Measurements from ENCODE around the gene ADAMTS17.

DNA sequence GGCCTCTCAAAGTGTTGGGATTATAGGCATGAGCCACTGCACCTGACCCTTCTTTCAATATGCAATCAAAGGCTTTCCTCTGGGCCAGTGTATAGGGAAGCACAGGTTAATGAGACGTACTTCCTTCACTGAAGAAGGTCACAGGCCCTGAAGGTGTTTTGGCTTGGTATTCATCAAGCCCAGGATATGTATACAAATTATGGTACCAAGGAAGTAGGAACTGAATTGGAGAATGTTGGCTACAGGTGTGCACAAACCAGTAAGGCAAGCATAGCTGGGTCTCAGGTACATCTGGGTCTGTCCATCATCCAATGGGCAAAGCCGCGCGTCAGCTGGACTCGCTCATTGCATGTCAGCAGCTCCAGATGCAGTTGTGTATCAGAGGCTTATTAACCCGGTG lies 237.9 kb downstream of the ADAMTS17 start:
- TF ChIP-seq, protein P1, sequence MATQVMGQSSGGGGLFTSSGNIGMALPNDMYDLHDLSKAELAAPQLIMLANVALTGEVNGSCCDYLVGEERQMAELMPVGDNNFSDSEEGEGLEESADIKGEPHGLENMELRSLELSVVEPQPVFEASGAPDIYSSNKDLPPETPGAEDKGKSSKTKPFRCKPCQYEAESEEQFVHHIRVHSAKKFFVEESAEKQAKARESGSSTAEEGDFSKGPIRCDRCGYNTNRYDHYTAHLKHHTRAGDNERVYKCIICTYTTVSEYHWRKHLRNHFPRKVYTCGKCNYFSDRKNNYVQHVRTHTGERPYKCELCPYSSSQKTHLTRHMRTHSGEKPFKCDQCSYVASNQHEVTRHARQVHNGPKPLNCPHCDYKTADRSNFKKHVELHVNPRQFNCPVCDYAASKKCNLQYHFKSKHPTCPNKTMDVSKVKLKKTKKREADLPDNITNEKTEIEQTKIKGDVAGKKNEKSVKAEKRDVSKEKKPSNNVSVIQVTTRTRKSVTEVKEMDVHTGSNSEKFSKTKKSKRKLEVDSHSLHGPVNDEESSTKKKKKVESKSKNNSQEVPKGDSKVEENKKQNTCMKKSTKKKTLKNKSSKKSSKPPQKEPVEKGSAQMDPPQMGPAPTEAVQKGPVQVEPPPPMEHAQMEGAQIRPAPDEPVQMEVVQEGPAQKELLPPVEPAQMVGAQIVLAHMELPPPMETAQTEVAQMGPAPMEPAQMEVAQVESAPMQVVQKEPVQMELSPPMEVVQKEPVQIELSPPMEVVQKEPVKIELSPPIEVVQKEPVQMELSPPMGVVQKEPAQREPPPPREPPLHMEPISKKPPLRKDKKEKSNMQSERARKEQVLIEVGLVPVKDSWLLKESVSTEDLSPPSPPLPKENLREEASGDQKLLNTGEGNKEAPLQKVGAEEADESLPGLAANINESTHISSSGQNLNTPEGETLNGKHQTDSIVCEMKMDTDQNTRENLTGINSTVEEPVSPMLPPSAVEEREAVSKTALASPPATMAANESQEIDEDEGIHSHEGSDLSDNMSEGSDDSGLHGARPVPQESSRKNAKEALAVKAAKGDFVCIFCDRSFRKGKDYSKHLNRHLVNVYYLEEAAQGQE (IDR thresholded peaks at IDR 0.05; ENCODE audit: insufficient read depth in 1 of 2, low read depth in 2 of 2, low read length in 1 of 2): no peak
- TF ChIP-seq, protein P2, sequence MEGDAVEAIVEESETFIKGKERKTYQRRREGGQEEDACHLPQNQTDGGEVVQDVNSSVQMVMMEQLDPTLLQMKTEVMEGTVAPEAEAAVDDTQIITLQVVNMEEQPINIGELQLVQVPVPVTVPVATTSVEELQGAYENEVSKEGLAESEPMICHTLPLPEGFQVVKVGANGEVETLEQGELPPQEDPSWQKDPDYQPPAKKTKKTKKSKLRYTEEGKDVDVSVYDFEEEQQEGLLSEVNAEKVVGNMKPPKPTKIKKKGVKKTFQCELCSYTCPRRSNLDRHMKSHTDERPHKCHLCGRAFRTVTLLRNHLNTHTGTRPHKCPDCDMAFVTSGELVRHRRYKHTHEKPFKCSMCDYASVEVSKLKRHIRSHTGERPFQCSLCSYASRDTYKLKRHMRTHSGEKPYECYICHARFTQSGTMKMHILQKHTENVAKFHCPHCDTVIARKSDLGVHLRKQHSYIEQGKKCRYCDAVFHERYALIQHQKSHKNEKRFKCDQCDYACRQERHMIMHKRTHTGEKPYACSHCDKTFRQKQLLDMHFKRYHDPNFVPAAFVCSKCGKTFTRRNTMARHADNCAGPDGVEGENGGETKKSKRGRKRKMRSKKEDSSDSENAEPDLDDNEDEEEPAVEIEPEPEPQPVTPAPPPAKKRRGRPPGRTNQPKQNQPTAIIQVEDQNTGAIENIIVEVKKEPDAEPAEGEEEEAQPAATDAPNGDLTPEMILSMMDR (IDR thresholded peaks at IDR 0.05): no peak
- TF ChIP-seq POLR2AphosphoS5 (IDR thresholded peaks at IDR 0.05; ENCODE audit: low read depth, low read length) (no peak), TCF7L2 (IDR thresholded peaks at IDR 0.05; ENCODE audit: low read depth, low read length) (no peak)
